WTC11 (cell line): ENCODE results near the gene PHF5A. TPM values are rescaled to one million over a fixed set of nuclear protein-coding genes. Genes with fewer than 3 reads are reported as not detected.
A peak's percentile ranks its signal among the peaks of the same experiment; 100 is the strongest.

Source experiments
- ATAC-seq: fragments of 200-7000 bp; cut with Tn5 transposase; 2 replicates; pipeline ENCODE4 v1.10.0; 2021; ENCODE audit warnings: mild to moderate bottlenecking, moderate library complexity
- CTCF ChIA-PET: fragments of 300-600 bp; sonication (Branson Sonifier 250); formaldehyde crosslinking; loops from one replicate; lab custom pipeline; 2021; ENCODE audit warnings: antibody characterized with exemption; lab: Charles Lee
- POLR2A ChIA-PET: fragments of 350-600 bp; sonication (Branson Sonifier 250); formaldehyde crosslinking; loops from one replicate; lab custom pipeline; 2021; ENCODE audit warnings: antibody characterized with exemption; lab: Charles Lee
- DNase-seq: peaks from one replicate; pipeline ENCODE4 v3.0.0; 2021; ENCODE audit warnings: low spot score
- H3K27ac Mint-ChIP-seq: 2 replicates; pipeline ENCODE4 v1.8.0; 2021; ENCODE audit warnings: mixed read lengths
- H3K27me3 Mint-ChIP-seq: 2 replicates; pipeline ENCODE4 v1.8.0; 2021; ENCODE audit warnings: low read depth, mild to moderate bottlenecking, moderate library complexity, mixed read lengths
- H3K36me3 Mint-ChIP-seq: 2 replicates; pipeline ENCODE4 v1.8.0; 2021; ENCODE audit warnings: mixed read lengths
- H3K4me1 Mint-ChIP-seq: 2 replicates; pipeline ENCODE4 v1.8.0; 2022; ENCODE audit warnings: mixed read lengths
- H3K4me3 Mint-ChIP-seq: 2 replicates; pipeline ENCODE4 v1.8.0; 2021; ENCODE audit warnings: mild to moderate bottlenecking, moderate library complexity, mixed read lengths
- H3K9me3 Mint-ChIP-seq: 2 replicates; pipeline ENCODE4 v1.8.0; 2021; ENCODE audit warnings: mixed read lengths
- ATF1 ChIP-seq: sonication (generic); formaldehyde crosslinking; IDR thresholded peaks from 2 replicates; pipeline ENCODE4 v1.8.1; 2023; ENCODE audit warnings: mild to moderate bottlenecking, moderate library complexity, missing genetic modification reagents
- ELF4 ChIP-seq: sonication (generic); formaldehyde crosslinking; IDR thresholded peaks from 2 replicates; pipeline ENCODE4 v1.8.1; 2022; ENCODE audit warnings: low read depth, mild to moderate bottlenecking, moderate library complexity, missing genetic modification reagents
- FOXK1 ChIP-seq: sonication (generic); formaldehyde crosslinking; IDR thresholded peaks from 2 replicates; pipeline ENCODE4 v1.8.0; 2022; ENCODE audit warnings: mild to moderate bottlenecking, moderate library complexity, missing genetic modification reagents
- JUN ChIP-seq: sonication (generic); formaldehyde crosslinking; IDR thresholded peaks from 2 replicates; pipeline ENCODE4 v1.8.0; 2023; ENCODE audit warnings: mild to moderate bottlenecking, missing genetic modification reagents
- KAT7 ChIP-seq: sonication (generic); formaldehyde crosslinking; IDR thresholded peaks from 2 replicates; pipeline ENCODE4 v1.8.1; 2023; ENCODE audit warnings: missing genetic modification reagents, mild to moderate bottlenecking, borderline replicate concordance
- NFATC4 ChIP-seq: fragments of 250-450 bp; sonication (Bioruptor Pico); IDR thresholded peaks from 2 replicates; pipeline ENCODE4 v1.9.0; 2021; ENCODE audit warnings: mild to moderate bottlenecking
- PRRX2 ChIP-seq: fragments of 250-450 bp; sonication (Bioruptor Pico); IDR thresholded peaks from 2 replicates; pipeline ENCODE4 v1.8.0; 2021; ENCODE audit warnings: mild to moderate bottlenecking
- SMAD4 ChIP-seq: sonication (generic); formaldehyde crosslinking; IDR thresholded peaks from 2 replicates; pipeline ENCODE4 v1.8.0; 2022; ENCODE audit warnings: mild to moderate bottlenecking, missing genetic modification reagents
- TCF7 ChIP-seq: sonication (generic); formaldehyde crosslinking; IDR thresholded peaks from 2 replicates; pipeline ENCODE4 v1.8.0; 2022; ENCODE audit warnings: mild to moderate bottlenecking, low read depth, missing genetic modification reagents, moderate library complexity
- TEAD1 ChIP-seq: sonication (generic); formaldehyde crosslinking; IDR thresholded peaks from 2 replicates; pipeline ENCODE4 v1.8.0; 2022; ENCODE audit warnings: mild to moderate bottlenecking, missing genetic modification reagents
- ZNF219 ChIP-seq: sonication (generic); formaldehyde crosslinking; IDR thresholded peaks from 2 replicates; pipeline ENCODE4 v1.8.0; 2023; ENCODE audit warnings: missing genetic modification reagents, mild to moderate bottlenecking, borderline replicate concordance
- ZNF317 ChIP-seq: sonication (generic); formaldehyde crosslinking; IDR thresholded peaks from 2 replicates; pipeline ENCODE4 v1.8.1; 2023; ENCODE audit warnings: low read depth, mild to moderate bottlenecking, moderate library complexity, missing genetic modification reagents, borderline replicate concordance
- ZNF396 ChIP-seq: fragments of 250-450 bp; sonication (Bioruptor Pico); IDR thresholded peaks from 2 replicates; pipeline ENCODE4 v1.8.0; 2021; ENCODE audit warnings: mild to moderate bottlenecking, moderate library complexity, borderline replicate concordance
- ZNF423 ChIP-seq: fragments of 250-450 bp; sonication (Bioruptor Pico); IDR thresholded peaks from 2 replicates; pipeline ENCODE4 v2.1.2; 2022; ENCODE audit warnings: mild to moderate bottlenecking, moderate library complexity
- total RNA-seq: library from RNA; stranded (reverse); gene quantifications from 3 replicates; pipeline ENCODE4 v1.2.3, GENCODE V29; 2021
- TF ChIP-seq, protein P1 (sequence below): sonication (generic); formaldehyde crosslinking; IDR thresholded peaks from 2 replicates; pipeline ENCODE4 v1.8.0; 2023; ENCODE audit warnings: mild to moderate bottlenecking, missing genetic modification reagents
- TF ChIP-seq, protein P2 (sequence below): sonication (generic); formaldehyde crosslinking; IDR thresholded peaks from 2 replicates; pipeline ENCODE4 v1.8.0; 2022; ENCODE audit warnings: mild to moderate bottlenecking, missing genetic modification reagents
- TF ChIP-seq, protein P3 (sequence below): sonication (generic); formaldehyde crosslinking; IDR thresholded peaks from 2 replicates; pipeline ENCODE4 v1.8.1; 2022; ENCODE audit warnings: mild to moderate bottlenecking, moderate library complexity, missing genetic modification reagents
- TF ChIP-seq, protein P4 (sequence below): fragments of 250-450 bp; sonication (Bioruptor Pico); IDR thresholded peaks from 2 replicates; pipeline ENCODE4 v1.8.0; 2021; ENCODE audit warnings: mild to moderate bottlenecking
- TF ChIP-seq, protein P5 (sequence below): sonication (generic); formaldehyde crosslinking; IDR thresholded peaks from 2 replicates; pipeline ENCODE4 v1.8.1; 2023; ENCODE audit warnings: mild to moderate bottlenecking, missing genetic modification reagents
- TF ChIP-seq, protein P6 (sequence below): sonication (generic); formaldehyde crosslinking; conservative IDR thresholded peaks from 2 replicates; pipeline ENCODE4 v1.8.1; 2022; ENCODE audit warnings: mild to moderate bottlenecking, missing genetic modification reagents
- TF ChIP-seq, protein P7 (sequence below): sonication (generic); formaldehyde crosslinking; IDR thresholded peaks from 2 replicates; pipeline ENCODE4 v1.8.1; 2022; ENCODE audit warnings: low read depth, mild to moderate bottlenecking, moderate library complexity, missing genetic modification reagents, borderline replicate concordance
- TF ChIP-seq, protein P8 (sequence below): sonication (generic); formaldehyde crosslinking; IDR thresholded peaks from 2 replicates; pipeline ENCODE4 v1.8.1; 2023; ENCODE audit warnings: mild to moderate bottlenecking, missing genetic modification reagents, moderate library complexity
- TF ChIP-seq, protein P9 (sequence below): sonication (generic); formaldehyde crosslinking; conservative IDR thresholded peaks from 2 replicates; pipeline ENCODE4 v1.8.1; 2023; ENCODE audit warnings: mild to moderate bottlenecking, low read depth, missing genetic modification reagents, moderate library complexity
- TF ChIP-seq, protein P10 (sequence below): fragments of 250-450 bp; sonication (Bioruptor Pico); IDR thresholded peaks from 2 replicates; pipeline ENCODE4 v1.9.0; 2021; ENCODE audit warnings: mild to moderate bottlenecking

PHF5A gene
- total RNA-seq, 1 experiment from 2014 or later: 93.1 TPM

DNA sequence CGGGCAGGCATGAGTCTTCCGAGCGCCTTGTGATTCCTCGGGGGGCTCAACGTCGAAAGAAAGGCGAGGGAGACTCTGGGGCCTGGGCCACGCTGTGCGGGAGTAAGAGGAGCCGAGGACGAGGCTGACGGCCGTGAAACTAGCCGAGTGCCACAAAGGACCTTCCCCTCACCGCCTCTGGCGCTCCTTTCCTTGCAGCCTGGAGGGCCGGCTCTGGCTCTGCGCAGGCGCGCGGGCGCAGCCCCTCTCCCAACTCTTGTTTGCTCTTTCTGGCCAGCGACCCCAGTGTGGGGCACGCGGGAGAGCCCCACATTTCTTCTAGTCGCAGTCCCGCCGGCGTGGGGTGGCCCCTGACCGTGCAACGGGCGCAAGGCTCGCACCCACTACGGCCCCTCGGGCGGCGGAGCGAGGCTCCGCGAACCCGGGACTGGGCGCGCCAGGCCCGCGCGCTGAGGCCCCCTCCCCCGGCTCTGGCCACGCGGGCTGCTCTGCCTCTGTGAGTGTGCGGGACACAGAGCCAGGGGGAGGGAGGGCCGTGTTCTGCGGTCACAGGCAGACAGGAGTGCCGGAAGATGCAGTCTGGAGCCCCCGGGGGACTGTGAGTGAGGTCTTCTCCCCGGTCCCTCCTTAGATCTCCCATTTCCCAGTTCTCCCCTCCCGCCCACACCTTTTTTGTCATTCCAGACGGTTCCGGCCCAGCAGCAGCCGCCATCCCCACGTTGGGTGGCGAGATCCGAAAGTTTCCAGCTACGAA, 20.9 kb downstream of the PHF5A start:
- peak overlapping the region; percentile 96 for H3K4me3 Mint-ChIP-seq
- ChIA-PET CTCF (interaction anchor here (0.6 to 2.7 kb wide), 13 partner anchors 21 to 219 kb away, joined by 3 to 20 read pairs (median 6); partner anchors contain the start of genes ACO2, PHF5A and TEF), POLR2A (interaction anchor here (0.9 to 3.0 kb wide), 18 partner anchors 10 to 174 kb away, joined by 3 to 44 read pairs (median 6); partner anchors contain the start of genes ACO2, DESI1, PHF5A and TEF)
- no peaks in the 10 kb centered on the region for H3K27me3 Mint-ChIP-seq
- peaks cover 20% of the 10 kb centered on the region for H3K4me1 Mint-ChIP-seq
- H3K27ac Mint-ChIP-seq: peak overlapping the region; percentile 100
- DNase-seq (peak; percentile 72), ATAC-seq (0 out of 2 replicates have a peak, but pooled peaks have one; percentile 1)
- peaks cover 21% of the 10 kb centered on the region for H3K36me3 Mint-ChIP-seq
- H3K9me3 Mint-ChIP-seq: no peaks in the 10 kb centered on the region
- TF ChIP-seq, protein P1, sequence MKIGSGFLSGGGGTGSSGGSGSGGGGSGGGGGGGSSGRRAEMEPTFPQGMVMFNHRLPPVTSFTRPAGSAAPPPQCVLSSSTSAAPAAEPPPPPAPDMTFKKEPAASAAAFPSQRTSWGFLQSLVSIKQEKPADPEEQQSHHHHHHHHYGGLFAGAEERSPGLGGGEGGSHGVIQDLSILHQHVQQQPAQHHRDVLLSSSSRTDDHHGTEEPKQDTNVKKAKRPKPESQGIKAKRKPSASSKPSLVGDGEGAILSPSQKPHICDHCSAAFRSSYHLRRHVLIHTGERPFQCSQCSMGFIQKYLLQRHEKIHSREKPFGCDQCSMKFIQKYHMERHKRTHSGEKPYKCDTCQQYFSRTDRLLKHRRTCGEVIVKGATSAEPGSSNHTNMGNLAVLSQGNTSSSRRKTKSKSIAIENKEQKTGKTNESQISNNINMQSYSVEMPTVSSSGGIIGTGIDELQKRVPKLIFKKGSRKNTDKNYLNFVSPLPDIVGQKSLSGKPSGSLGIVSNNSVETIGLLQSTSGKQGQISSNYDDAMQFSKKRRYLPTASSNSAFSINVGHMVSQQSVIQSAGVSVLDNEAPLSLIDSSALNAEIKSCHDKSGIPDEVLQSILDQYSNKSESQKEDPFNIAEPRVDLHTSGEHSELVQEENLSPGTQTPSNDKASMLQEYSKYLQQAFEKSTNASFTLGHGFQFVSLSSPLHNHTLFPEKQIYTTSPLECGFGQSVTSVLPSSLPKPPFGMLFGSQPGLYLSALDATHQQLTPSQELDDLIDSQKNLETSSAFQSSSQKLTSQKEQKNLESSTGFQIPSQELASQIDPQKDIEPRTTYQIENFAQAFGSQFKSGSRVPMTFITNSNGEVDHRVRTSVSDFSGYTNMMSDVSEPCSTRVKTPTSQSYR (CRISPR knock-in tag): peak; percentile 16; the same call in 1 of the 2 replicates
- TF ChIP-seq NFATC4 (CRISPR knock-in tag) (no peak), ZNF317 (CRISPR knock-in tag) (no peak), KAT7 (CRISPR knock-in tag) (no peak), FOXK1 (no peak), ZNF219 (no peak), SMAD4 (CRISPR knock-in tag) (no peak), JUN (no peak), TEAD1 (CRISPR knock-in tag) (no peak), ELF4 (CRISPR knock-in tag) (no peak), TCF7 (CRISPR knock-in tag) (no peak; the same call in 1 of the 2 replicates), PRRX2 (CRISPR knock-in tag) (no peak), ATF1 (CRISPR knock-in tag) (0 out of 2 replicates have a peak, but pooled peaks have one; percentile 35), ZNF423 (CRISPR knock-in tag) (no peak), ZNF396 (no peak)
- TF ChIP-seq, protein P2, sequence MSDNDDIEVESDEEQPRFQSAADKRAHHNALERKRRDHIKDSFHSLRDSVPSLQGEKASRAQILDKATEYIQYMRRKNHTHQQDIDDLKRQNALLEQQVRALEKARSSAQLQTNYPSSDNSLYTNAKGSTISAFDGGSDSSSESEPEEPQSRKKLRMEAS (CRISPR knock-in tag): no peak
- TF ChIP-seq, protein P3, sequence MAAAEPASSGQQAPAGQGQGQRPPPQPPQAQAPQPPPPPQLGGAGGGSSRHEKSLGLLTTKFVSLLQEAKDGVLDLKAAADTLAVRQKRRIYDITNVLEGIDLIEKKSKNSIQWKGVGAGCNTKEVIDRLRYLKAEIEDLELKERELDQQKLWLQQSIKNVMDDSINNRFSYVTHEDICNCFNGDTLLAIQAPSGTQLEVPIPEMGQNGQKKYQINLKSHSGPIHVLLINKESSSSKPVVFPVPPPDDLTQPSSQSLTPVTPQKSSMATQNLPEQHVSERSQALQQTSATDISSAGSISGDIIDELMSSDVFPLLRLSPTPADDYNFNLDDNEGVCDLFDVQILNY: no peak
- TF ChIP-seq, protein P4, sequence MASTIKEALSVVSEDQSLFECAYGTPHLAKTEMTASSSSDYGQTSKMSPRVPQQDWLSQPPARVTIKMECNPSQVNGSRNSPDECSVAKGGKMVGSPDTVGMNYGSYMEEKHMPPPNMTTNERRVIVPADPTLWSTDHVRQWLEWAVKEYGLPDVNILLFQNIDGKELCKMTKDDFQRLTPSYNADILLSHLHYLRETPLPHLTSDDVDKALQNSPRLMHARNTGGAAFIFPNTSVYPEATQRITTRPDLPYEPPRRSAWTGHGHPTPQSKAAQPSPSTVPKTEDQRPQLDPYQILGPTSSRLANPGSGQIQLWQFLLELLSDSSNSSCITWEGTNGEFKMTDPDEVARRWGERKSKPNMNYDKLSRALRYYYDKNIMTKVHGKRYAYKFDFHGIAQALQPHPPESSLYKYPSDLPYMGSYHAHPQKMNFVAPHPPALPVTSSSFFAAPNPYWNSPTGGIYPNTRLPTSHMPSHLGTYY: no peak
- TF ChIP-seq, protein P5, sequence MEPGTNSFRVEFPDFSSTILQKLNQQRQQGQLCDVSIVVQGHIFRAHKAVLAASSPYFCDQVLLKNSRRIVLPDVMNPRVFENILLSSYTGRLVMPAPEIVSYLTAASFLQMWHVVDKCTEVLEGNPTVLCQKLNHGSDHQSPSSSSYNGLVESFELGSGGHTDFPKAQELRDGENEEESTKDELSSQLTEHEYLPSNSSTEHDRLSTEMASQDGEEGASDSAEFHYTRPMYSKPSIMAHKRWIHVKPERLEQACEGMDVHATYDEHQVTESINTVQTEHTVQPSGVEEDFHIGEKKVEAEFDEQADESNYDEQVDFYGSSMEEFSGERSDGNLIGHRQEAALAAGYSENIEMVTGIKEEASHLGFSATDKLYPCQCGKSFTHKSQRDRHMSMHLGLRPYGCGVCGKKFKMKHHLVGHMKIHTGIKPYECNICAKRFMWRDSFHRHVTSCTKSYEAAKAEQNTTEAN: 0 out of 2 replicates have a peak, but pooled peaks have one; percentile 49
- TF ChIP-seq, protein P6, sequence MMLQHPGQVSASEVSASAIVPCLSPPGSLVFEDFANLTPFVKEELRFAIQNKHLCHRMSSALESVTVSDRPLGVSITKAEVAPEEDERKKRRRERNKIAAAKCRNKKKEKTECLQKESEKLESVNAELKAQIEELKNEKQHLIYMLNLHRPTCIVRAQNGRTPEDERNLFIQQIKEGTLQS: 0 out of 2 replicates have a peak, but pooled peaks have one; percentile 7
- TF ChIP-seq, protein P7, sequence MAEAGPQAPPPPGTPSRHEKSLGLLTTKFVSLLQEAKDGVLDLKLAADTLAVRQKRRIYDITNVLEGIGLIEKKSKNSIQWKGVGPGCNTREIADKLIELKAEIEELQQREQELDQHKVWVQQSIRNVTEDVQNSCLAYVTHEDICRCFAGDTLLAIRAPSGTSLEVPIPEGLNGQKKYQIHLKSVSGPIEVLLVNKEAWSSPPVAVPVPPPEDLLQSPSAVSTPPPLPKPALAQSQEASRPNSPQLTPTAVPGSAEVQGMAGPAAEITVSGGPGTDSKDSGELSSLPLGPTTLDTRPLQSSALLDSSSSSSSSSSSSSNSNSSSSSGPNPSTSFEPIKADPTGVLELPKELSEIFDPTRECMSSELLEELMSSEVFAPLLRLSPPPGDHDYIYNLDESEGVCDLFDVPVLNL: peak; percentile 47; the same call in 1 of the 2 replicates
- TF ChIP-seq, protein P8, sequence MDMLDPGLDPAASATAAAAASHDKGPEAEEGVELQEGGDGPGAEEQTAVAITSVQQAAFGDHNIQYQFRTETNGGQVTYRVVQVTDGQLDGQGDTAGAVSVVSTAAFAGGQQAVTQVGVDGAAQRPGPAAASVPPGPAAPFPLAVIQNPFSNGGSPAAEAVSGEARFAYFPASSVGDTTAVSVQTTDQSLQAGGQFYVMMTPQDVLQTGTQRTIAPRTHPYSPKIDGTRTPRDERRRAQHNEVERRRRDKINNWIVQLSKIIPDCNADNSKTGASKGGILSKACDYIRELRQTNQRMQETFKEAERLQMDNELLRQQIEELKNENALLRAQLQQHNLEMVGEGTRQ (CRISPR knock-in tag): no peak; the same call in 1 of the 2 replicates
- TF ChIP-seq, protein P9, sequence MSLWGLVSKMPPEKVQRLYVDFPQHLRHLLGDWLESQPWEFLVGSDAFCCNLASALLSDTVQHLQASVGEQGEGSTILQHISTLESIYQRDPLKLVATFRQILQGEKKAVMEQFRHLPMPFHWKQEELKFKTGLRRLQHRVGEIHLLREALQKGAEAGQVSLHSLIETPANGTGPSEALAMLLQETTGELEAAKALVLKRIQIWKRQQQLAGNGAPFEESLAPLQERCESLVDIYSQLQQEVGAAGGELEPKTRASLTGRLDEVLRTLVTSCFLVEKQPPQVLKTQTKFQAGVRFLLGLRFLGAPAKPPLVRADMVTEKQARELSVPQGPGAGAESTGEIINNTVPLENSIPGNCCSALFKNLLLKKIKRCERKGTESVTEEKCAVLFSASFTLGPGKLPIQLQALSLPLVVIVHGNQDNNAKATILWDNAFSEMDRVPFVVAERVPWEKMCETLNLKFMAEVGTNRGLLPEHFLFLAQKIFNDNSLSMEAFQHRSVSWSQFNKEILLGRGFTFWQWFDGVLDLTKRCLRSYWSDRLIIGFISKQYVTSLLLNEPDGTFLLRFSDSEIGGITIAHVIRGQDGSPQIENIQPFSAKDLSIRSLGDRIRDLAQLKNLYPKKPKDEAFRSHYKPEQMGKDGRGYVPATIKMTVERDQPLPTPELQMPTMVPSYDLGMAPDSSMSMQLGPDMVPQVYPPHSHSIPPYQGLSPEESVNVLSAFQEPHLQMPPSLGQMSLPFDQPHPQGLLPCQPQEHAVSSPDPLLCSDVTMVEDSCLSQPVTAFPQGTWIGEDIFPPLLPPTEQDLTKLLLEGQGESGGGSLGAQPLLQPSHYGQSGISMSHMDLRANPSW (CRISPR knock-in tag): no peak
- TF ChIP-seq, protein P10, sequence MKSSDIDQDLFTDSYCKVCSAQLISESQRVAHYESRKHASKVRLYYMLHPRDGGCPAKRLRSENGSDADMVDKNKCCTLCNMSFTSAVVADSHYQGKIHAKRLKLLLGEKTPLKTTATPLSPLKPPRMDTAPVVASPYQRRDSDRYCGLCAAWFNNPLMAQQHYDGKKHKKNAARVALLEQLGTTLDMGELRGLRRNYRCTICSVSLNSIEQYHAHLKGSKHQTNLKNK (CRISPR knock-in tag): no peak
